ENCODE data around the gene SLC38A7.
"Not testable (repeated sequence)": the region's sequence is repeated elsewhere in the genome, so short reads cannot be mapped to it uniquely, and the experiment has no call there.

SLC38A7 gene

GRCh38 chr16:58684354-58685083 is at the start of gene SLC38A7:
Gene SLC38A7 (minus strand): TSS chr16:58684770. CDS start chr16:58680126, 4,644 bp downstream.
- peak; percentile 27 to 43 for DNase-seq

GRCh38 chr16:58733671-58734458 is 49.3 kb upstream of the SLC38A7 start, which contains the start of gene GOT2:
Gene GOT2 (minus strand): TSS chr16:58734316. CDS start chr16:58734228, 88 bp downstream.
- peak; percentile 46 to 57 for DNase-seq

GRCh38 chr16:58733248-58733670 is 48.7 kb upstream of the SLC38A7 start:
- no peak for DNase-seq

- DNase-seq = no peak
Observed at GRCh38 chr16:58732545-58733247, 48.1 kb upstream of the SLC38A7 start.

DNA sequence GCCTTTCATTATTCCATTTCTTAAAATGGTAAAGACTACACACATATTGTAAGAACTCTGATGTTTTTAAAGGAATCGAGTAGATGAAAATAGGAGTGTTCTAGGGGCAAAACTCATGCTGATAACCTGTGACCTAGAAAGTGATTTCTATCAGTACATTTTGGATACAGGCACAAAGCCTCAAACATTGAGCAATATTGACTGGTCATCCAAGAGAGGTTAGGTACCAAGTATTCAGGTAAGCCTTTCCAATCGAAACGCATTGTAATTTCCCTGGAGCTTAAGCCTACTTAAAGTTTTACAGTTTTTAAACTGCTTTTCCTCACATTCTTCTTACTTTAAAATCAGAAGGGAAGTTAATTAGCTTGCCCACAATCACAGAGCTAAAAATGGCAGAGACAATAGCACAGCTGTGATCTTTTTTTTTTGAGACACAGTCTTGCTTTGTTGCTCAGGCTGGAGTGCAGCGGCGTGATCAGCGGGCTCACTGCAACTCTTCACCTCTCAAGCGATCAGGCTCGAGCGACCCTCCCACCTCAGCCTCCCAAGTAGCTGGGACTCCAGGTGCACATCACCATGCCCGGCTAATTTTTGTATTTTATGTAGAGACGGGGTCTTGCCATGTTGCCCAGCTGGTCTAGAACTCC is 46.3 kb upstream of the SLC38A7 start:
- no peak for DNase-seq

DNA sequence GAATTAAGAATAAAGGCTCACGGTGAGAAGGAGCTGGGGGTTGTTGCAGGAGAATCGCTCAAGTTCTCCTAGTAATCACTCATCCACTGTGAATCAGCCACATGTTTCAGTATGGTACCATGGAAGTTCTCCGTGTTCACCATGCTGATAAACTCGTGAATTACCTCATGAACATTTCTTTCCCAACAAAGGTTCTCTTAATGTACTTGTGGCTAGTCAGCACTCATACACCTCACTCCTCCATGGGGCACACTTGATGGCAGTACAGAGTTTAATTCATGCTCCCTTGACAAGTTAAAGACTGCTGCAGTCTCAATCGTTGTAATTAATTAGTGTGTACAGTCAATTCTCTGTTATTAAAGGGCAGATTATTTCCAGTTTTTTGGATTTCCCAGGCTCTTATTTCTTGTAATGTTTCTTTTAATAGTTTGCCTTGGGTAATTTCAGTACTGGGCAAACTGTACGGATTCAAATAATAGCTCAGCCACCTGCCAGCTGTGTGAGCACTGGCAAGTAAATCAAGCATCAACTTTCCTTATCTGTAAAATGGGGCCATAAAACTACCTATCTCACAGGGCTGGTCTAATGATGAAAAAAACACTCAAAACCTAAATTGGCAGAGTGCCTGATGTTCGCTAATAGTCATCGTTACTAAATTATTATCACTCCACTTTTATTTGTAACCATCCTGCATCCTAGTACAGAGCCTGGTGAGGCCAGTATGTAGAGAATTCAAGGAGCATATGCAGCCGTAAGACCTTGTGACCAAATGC is 43.4 kb upstream of the SLC38A7 start:
- no peak for DNase-seq

GRCh38 chr16:58727028-58727781 is 42.6 kb upstream of the SLC38A7 start:
- DNase-seq = no peak

- DNase-seq = no peak
Observed at GRCh38 chr16:58723109-58723508, 38.5 kb upstream of the SLC38A7 start.

GRCh38 chr16:58717994-58718393 is 33.4 kb upstream of the SLC38A7 start:
- DNase-seq = no peak

DNA sequence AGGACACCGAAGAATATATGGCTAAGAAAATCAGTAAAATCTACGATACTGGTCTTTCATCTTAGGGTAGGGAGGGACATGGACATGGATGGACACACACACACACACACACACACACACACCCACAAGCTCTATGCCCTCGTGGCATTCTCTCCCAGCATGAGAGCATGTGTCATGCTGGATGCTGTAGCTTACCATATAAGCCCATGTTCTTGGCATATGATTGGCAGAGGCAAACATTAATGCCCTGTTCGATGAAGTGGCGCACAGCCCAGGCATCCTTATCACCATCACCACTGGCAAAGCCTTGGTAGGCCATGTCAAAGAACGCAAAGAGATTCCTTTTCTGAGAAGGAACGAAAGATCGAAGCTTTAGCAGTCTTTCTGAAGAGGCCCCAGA is 31.9 kb upstream of the SLC38A7 start:
- DNase-seq = no peak

DNA sequence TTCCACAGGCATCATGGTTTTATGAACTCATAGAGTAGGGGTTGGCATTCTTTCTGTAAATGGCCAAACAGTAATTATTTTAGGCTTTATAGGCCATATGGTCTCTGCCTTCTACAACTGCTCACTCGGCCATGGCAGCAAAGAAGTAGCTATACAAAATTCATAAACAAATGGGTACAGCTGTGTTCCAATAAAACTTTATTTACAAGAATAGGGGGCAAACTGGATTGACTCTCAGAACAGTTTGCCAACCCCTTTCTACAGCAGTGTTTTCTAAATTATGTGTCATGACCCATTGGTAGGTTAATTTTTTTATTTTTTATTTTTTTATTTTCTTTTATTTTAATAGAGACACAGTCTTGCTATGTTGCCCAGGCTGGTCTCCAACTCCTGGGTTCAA is 29.2 kb upstream of the SLC38A7 start:
- no peak for DNase-seq

GRCh38 chr16:58709333-58709732 is 24.8 kb upstream of the SLC38A7 start:
- DNase-seq = no peak

DNA sequence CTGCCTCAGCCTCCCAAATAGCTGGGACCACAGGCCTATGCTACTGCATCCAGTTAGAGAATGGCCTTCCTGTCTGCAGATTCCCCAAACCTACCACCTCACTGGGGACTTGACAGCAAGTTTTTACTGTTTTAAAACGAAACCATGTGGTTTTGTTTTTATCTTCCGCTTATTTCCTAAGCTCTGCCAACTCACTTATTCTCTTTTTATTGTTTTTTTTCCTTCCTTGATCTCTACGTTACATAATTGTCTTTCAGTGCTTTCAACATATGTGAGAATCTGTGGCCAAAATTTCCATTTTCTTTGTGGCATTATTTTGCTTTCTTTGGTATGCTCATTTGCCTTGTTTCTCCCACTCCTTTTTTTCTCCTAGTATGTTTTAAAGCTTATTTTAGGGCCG is 14.6 kb upstream of the SLC38A7 start:
- DNase-seq = no peak

GRCh38 chr16:58695368-58695767 is 10.8 kb upstream of the SLC38A7 start:
- no peak for DNase-seq

DNA sequence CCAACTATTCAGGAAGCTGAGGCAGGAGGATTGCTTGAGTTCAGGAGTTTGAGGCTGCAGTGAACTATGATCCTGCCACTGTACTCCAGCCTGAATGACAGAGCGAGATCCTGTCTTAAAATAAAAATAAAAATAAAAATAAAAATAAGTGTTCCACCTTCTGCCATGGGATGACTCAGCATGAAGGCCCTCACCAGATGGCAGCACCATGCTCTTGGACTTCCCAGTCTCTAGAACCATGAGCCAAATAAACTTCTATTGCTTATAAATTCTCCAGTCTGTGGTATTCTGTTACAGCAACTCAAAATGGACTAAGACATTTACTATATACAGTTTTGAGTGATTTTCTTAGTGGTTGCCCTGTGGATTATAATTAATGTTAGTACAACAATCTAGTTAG is 7.9 kb upstream of the SLC38A7 start:
- DNase-seq = no peak

DNA sequence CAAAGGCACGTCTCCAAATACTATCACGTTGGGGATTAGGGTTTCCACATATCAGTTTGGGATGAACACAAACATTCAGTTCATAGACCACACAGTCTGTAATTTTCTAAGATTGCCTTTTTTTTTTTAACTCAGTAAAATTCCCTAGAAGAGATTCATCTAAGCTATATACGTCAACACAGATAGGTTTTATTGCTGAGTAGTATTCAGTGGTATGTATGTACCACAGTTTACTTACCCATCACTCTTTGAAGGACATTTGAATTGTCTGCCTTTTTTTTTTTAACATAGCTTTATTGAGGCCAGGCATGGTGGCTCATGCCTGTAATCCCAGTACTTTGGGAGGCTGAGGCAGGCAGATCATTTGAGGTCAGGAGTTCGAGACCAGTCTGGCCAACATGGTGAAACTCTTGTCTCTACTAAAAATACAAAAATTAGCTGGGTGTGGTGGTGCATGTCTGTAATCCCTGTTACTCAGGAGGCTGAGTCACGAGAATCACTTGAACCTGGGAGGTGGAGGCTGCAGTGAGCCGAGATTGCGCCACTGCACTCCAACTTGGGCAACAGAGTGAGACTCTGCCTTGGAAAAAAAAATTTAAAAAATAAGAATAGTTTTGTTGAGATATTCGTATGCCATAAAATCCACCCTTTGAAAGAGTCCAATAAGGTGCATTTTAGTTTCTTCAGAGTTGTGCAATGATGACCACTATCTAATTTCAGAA is 2.6 kb upstream of the SLC38A7 start:
- DNase-seq = not testable (repeated sequence)

DNA sequence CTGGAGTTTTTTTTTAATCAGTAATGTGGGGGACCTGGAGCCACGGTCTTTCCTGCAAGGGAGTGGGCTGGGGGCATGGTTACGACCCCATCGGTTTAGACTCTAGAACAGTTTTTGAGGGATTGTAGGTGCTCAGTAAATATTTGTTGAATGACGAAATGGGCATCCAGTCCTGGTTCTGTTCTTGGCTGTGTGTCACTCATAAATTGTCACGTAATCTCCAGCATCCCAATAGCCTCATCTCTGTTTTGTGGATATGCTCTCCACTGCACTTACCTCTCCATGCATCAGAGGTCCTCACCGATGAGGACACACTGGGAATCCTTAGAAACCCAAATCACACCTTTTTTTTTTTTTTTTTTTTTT is 497 bp upstream of the SLC38A7 start:
- no peak for DNase-seq

DNA sequence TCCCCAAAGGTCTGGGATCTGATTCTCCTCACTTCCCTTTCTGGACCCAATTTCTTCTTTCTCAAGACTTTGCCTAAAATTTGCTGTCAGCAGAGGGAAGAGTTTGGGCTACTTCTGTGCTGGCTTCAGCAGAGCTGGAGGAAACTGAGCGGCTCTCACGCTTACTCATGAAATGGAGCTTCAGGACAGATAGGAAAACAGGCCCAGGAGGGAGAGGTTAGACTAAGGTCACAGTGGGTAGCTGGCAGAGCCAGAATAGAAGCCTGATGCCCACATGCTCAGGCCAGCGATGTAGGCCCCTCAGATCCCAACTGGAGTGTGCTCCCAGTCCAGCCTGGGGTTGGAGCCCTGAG is 593 bp downstream of the SLC38A7 start:
- no peak for DNase-seq

- DNase-seq = no peak
Observed at GRCh38 chr16:58679763-58680162, 4.8 kb downstream of the SLC38A7 start.

GRCh38 chr16:58678716-58679115 is 5.9 kb downstream of the SLC38A7 start:
- DNase-seq = no peak

- DNase-seq = no peak
Observed at GRCh38 chr16:58678269-58678668, 6.3 kb downstream of the SLC38A7 start.
